ENCODE data around the gene PRPF19. TPM values are rescaled to one million over a fixed set of nuclear protein-coding genes. Genes with fewer than 3 reads are reported as not detected.

Gene PRPF19
- total RNA-seq, 1 donor from 2014 or later = 74.4 TPM

GRCh38 chr11:60859616-60860250 is 46.7 kb downstream of the PRPF19 start:
- Mint-ChIP-seq H3K27me3 (ENCODE audit: unreplicated experiment) (peaks cover 5% of the 10 kb centered on the region), H3K36me3 (ENCODE audit: unreplicated experiment) (peaks cover 7% of the 10 kb centered on the region), H3K9me3 (ENCODE audit: unreplicated experiment) (peaks cover 2% of the 10 kb centered on the region), H3K27ac (ENCODE audit: unreplicated experiment) (no peak overlapping the region), H3K4me3 (ENCODE audit: unreplicated experiment) (no peak overlapping the region), H3K4me1 (ENCODE audit: low read depth, unreplicated experiment) (peaks cover 4% of the 10 kb centered on the region)
- TF ChIP-seq, protein P1, sequence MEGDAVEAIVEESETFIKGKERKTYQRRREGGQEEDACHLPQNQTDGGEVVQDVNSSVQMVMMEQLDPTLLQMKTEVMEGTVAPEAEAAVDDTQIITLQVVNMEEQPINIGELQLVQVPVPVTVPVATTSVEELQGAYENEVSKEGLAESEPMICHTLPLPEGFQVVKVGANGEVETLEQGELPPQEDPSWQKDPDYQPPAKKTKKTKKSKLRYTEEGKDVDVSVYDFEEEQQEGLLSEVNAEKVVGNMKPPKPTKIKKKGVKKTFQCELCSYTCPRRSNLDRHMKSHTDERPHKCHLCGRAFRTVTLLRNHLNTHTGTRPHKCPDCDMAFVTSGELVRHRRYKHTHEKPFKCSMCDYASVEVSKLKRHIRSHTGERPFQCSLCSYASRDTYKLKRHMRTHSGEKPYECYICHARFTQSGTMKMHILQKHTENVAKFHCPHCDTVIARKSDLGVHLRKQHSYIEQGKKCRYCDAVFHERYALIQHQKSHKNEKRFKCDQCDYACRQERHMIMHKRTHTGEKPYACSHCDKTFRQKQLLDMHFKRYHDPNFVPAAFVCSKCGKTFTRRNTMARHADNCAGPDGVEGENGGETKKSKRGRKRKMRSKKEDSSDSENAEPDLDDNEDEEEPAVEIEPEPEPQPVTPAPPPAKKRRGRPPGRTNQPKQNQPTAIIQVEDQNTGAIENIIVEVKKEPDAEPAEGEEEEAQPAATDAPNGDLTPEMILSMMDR (IDR thresholded peaks at IDR 0.05; ENCODE audit: partially characterized antibody, unreplicated experiment) = no peak
- no peak for DNase-seq

DNA sequence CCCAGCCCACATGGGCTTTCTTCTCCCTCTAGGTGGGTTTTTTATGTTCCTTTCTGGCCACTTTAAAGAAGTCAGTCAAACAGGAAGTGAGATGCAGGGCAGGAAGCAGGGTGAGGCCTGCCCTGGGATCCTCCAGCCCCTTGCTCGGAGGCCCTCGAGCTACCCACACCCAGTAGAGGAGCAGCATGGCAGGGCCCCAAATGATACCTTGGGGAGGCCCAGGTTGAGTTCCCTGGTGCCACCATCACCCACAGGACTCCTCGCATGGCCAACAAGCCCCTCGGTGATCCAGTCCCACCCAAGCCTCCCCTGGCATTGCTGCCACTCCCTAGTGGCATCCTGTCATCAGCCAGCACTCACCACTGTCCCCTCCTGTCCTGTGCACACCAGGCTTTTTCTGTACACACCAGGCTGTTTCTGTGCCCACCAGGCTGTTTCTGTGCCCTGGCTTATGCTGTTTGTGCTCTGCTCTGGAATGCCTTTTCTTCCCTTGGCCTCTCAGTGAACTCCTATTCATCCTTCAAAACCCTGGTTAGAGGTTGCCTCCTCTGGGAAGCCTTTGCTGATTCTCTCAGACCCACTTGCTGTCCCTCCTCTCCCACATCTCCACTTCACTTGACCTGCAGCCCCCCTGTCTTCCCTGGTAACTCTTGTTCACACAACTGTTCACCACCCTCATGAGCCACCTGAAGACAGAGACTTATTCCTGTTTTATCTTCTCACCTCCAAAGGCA is 47.5 kb downstream of the PRPF19 start:
- peaks cover 4% of the 10 kb centered on the region for H3K4me1 Mint-ChIP-seq (ENCODE audit: low read depth, unreplicated experiment)
- no peak overlapping the region for H3K4me3 Mint-ChIP-seq (ENCODE audit: unreplicated experiment)
- H3K36me3 Mint-ChIP-seq (ENCODE audit: unreplicated experiment) = peaks cover 7% of the 10 kb centered on the region
- peaks cover 2% of the 10 kb centered on the region for H3K9me3 Mint-ChIP-seq (ENCODE audit: unreplicated experiment)
- TF ChIP-seq, protein P1 (IDR thresholded peaks at IDR 0.05; ENCODE audit: partially characterized antibody, unreplicated experiment) = no peak
- no peak overlapping the region for H3K27ac Mint-ChIP-seq (ENCODE audit: unreplicated experiment)
- no peak for DNase-seq
- H3K27me3 Mint-ChIP-seq (ENCODE audit: unreplicated experiment) = peaks cover 7% of the 10 kb centered on the region

GRCh38 chr11:60858236-60858635 is 48.1 kb downstream of the PRPF19 start:
- peaks cover 7% of the 10 kb centered on the region for H3K36me3 Mint-ChIP-seq (ENCODE audit: unreplicated experiment)
- TF ChIP-seq, protein P1 (IDR thresholded peaks at IDR 0.05; ENCODE audit: partially characterized antibody, unreplicated experiment) = no peak
- no peak for DNase-seq
- peaks cover 2% of the 10 kb centered on the region for H3K9me3 Mint-ChIP-seq (ENCODE audit: unreplicated experiment)
- peaks cover 7% of the 10 kb centered on the region for H3K27me3 Mint-ChIP-seq (ENCODE audit: unreplicated experiment)
- H3K27ac Mint-ChIP-seq (ENCODE audit: unreplicated experiment) = no peak overlapping the region
- peaks cover 4% of the 10 kb centered on the region for H3K4me1 Mint-ChIP-seq (ENCODE audit: low read depth, unreplicated experiment)
- H3K4me3 Mint-ChIP-seq (ENCODE audit: unreplicated experiment) = no peak overlapping the region

DNA sequence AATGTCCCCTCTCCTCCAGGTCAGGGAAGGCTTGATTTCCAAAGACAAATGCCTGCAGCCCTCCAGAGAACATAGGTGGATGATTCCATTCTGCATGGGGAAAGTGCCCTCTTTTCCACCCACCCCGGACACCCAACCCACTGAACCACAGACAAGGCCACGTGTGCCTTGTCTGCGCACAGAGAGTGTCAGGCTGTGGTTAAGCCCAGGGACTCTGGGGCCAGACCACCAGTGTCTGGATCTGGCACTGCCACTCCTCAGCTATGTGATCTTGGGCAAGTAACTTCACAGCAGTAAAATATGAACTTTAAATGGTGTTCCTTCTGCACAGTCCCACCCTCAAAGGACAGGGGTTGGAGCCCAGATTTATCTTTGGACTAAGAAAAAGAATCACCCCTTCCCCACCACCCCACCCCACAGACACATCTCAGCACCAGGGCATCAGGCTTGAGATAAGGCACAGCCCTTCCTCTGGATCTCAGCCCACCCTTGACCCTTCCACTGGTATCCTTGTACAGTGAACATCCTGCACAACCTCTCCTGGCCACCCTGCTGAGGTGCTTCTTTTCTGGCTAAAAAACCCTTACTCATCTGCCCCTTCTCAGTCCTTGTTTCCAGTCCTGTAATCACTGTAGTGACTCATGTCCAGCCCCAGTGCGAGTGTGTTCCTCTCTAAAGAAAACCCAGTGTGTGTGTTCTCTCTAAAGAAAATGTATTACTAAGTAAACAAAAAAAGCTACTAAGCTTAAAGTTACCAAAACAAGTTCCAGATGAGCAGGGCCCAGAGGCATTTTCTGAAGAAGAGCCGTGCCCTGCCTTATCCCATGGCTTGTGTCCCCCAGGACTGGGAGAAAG is 48.8 kb downstream of the PRPF19 start:
- H3K4me1 Mint-ChIP-seq (ENCODE audit: low read depth, unreplicated experiment) = peaks cover 4% of the 10 kb centered on the region
- TF ChIP-seq, protein P1 (IDR thresholded peaks at IDR 0.05; ENCODE audit: partially characterized antibody, unreplicated experiment) = no peak
- no peak overlapping the region for H3K27ac Mint-ChIP-seq (ENCODE audit: unreplicated experiment)
- peaks cover 5% of the 10 kb centered on the region for H3K36me3 Mint-ChIP-seq (ENCODE audit: unreplicated experiment)
- peaks cover 2% of the 10 kb centered on the region for H3K9me3 Mint-ChIP-seq (ENCODE audit: unreplicated experiment)
- no peak overlapping the region for H3K4me3 Mint-ChIP-seq (ENCODE audit: unreplicated experiment)
- DNase-seq = no peak
- peaks cover 9% of the 10 kb centered on the region for H3K27me3 Mint-ChIP-seq (ENCODE audit: unreplicated experiment)

Measured in glutamatergic neuron (in vitro differentiated cells).